IPS-NIHi11 (cell line): ENCODE measurements around the gene CTSF.
"Not testable (repeated sequence)": the region's sequence is repeated elsewhere in the genome, so short reads cannot be mapped to it uniquely, and the experiment has no call there.

ENCODE experiments used
- DNase-seq: peaks from one replicate; pipeline ENCODE4 v3.0.0; 2012; ENCODE audit warnings: mixed read lengths, low spot score

CTSF gene

DNA sequence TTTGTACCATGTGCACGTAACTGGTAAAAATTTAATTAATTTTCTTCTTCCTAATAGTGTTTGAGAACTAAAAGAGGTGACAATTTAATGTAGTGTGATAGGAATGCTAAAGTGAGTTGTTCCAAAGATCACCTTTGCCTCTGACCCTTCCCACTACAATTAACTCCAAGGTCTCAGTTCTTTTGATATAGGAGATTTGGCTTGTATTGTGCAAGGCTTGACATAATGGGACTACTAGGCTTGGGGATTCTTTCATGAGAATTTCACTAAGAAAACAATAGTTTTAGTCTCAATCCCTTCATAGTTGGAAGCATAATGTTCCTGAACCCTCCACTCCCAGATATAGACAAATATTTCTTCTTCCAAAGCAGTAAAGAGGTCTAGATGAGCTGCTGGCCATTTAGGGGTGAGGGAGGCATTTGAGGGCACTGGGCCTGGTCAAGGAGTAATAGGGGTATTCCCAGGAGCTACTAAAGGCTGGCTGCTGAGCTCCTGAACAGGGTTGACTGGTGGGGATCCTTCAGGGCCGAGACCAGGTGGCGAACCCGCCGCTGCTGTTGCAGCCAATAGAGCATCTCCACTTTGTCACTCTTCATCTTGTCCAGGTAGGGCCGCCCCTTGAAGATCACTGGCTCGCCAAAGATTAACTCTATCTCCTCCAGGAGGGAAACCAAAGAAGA lies 21.7 kb upstream of the CTSF start:
- no peak for DNase-seq

DNA sequence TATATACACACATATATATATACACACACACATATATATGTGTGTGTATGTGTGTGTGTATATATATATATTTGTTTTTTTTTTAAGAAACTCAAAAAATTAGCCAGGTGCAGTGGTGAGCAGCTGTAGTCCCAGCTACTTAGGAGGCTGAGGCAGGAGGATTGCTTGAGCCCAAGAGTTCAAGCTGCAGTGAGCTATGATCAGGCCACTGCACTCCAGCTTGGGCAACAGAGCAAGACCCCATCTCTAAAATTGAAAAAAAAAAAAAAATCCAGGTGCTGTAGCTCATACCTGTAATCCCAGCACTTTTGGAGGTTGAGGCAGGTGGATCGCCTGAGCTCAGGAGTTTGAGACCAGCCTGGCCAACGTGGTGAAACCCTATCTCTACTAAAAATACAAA lies 20.9 kb upstream of the CTSF start:
- DNase-seq: not testable (repeated sequence)

DNA sequence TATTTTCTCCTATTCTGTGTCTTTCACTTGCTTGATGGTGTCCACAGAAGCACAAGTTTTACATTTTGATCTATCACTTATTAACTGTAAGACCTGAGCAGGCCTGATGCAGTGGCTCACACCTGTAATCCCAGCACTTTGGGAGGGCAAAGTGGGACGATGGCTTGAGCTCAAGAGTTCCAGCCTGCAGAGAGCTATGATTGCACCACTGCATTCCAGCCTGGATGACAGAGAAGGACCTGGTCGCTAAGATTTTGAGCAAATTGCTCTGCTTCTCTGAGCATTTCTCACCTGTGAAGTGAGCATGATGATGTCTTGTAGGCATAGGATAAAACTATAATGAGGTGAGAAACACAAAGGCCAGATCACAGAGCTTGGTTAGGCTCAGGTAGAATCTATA lies 17.7 kb upstream of the CTSF start:
- no peak for DNase-seq

DNA sequence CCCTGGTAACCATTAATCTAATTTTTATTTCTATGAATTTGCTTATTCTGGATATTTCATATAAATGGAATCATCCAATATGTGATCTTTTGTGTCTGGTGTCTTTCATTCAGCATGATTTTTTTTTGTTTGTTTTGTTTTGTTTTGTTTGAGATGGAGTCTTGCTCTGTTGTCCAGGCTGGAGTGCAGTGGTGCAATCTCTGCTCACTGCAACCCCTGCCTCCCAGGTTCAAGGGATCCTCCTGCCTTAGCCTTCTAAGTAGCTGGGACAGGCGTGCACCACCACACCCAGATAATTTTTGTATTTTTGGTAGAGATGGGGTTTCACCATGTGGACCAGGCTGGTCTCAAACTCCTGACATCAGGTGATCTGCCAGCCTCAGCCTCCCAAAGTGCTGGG lies 17.0 kb upstream of the CTSF start:
- DNase-seq: not testable (repeated sequence)

DNA sequence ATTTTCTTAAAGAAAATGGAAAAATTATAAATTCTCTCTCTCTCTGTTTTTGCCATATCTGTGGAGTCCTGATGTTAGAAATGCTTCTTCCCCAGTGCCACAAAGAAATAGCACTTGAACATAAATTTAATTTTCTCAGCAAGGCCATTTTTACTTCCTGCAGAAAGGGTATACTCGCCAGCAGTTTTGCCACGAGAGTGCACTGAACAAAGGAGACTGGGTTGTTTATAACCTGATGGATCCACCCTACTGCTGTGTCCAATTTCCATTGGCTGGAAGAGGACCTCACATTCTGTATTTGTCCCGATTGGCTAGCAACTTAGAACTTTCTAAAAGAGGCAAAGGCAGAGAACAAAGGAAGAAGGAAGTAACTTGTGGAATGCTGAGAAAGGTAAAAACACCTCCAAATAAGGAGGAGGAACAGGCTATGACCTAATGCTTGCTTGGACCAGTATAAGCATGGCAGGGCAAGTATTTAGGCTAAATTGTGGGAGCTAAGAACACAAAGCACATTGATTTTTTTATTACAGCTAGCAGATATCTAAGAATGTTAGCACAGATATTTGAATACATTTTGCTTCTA lies 14.2 kb upstream of the CTSF start:
- DNase-seq: not testable (repeated sequence)

DNA sequence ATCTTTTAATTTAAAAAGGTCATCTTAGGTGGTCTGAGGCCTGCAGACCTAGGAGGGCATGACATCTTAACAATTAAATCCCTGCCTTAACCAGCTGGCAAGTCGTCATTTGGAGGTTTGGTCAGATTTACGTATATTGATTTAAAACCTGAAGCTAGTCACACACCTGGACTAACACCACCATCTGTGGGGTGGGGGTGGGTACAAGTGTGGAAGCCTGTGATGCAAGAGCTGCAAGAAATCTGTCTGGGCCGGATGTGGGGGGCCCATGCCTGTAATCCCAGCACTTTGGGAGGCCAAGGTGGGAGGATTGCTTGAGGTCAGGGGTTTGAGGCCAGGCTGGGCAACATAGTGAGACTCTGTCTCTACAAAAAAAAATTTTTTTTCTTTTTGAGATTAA lies 12.9 kb upstream of the CTSF start:
- DNase-seq: no peak

DNA sequence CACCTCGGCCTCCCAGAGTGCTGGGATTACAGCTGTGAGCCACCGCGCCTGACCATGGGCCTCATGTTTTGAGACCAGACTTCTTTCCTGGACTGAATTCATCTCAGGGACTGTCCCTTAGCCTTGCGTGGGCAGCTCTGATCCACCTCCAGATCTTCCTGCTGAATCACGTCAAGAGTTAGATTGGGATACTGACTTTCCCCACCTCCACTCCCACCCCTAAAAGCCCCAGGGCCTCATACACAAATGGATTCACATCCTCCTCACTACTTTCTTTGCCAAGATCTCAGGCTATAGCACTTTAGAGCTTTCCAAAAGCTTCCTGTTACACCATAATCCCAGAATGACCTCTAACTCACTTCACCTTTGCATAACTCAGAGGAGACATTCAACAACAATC lies 12.4 kb upstream of the CTSF start:
- DNase-seq: no peak

DNA sequence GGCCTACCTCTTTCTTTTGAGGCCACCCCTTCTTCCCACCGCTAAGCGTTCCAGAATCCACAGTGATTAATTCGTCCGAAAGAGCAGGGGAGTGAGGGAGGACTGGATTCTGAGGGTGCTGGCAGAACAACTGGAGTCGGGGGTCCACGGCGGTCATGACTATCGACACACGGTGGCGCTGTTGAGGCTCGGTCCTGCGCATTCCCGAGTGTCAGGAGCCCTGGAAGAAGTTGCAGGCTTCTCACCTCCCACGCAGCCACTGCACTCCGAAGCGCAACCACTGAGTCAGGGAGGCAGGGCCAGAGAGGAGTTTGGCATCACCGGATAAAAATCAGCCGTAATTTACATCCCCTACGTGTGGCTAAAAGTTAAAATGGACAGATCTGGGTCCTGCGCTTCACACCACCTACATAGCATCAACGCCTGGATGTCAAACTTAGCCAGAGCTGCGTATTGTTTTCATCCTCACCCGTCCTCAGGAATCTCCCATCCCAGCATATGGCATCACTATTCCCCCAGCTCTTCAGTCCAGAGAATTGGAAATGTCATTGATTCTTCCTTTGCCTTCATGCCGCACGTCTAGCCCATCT lies 10.7 kb upstream of the CTSF start:
- DNase-seq: peak; percentile 92

DNA sequence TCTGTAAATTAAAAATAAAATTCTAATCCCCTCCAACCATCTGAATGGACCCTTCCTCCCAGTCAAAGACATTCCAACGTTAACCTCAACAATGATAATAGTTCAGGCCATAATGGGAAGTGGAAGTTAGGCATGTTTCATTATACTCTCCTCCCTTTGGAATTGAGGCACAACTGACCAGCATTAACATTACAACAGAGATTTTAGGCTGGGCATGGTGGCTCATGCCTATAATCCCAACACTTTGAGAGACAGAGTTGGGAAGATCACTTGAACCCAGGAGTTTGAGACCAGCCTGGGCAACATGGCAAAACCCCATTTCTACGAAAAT lies 2.4 kb upstream of the CTSF start:
- no peak for DNase-seq

DNA sequence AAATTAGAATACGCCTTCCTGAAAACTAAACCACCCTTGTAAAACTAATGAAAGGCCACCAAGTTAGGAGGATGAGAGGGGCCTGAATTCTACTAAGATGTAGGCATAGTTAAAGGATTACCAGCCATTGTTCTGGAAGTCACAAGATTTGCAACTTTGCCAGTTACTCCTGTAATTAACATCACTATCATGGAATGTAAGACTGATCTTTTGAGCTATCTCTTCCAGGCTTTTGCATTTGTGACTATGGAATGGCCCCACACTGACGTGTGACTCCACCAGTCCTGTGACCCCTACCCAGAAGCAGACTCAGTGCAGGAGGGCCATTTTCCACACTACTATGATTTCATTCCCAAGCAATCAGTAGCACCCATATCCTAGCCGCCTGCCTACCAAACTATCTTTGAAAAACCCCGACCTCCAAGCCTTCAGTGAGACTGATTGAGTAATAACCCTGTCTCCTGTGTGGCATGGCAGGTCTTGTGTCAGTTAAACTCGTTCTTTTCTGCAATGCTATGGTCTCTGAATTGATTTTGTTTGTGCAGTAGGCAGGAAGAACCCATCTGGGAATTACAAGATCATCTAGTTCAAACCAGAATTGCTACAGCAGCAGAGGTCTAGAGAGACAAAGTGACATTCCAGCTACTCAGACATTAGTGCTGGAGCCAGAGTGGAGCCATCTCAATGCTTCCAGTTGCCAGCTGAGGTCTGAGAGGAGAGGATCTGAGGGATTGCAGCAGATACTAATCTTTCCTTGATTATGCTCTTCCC lies 1.9 kb upstream of the CTSF start:
- DNase-seq: peak; percentile 32

DNA sequence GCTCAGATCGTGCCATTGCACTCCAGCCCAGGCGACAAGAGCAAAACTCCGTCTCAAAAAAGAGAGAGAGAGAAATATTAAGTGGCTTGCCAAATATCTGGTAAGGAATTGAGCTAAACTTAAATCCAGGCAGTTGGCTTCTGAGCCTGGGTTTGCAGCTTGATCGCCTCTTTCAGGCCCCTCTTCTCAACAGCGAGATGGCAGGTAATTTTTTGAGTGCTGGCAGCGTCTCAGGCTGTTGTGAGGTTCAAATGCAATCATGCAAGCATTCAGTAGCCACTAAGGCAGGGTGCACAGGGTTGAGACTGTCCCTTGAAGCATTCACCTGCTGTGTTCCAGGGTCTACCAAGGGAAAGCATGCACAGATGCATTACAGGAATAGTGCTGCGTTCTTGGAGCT lies 670 bp upstream of the CTSF start:
- DNase-seq: no peak

DNA sequence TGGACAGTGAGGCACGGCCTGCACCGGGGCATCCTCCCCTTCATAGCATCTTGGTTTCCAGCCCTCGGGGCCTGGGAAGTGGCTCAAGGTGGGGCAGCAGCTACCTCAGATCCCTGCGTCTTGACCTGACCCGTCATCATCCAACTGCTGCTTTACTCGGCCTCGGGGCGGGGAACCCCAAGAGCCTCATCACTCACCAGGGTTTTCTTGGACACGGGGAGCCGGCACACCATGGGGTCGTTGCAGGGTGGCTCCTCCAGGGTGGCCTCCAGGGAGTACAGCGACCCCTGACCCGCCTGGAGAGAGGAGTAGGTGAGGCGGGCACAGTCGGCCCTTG lies 651 bp downstream of the CTSF start:
- DNase-seq: peak; percentile 10

DNA sequence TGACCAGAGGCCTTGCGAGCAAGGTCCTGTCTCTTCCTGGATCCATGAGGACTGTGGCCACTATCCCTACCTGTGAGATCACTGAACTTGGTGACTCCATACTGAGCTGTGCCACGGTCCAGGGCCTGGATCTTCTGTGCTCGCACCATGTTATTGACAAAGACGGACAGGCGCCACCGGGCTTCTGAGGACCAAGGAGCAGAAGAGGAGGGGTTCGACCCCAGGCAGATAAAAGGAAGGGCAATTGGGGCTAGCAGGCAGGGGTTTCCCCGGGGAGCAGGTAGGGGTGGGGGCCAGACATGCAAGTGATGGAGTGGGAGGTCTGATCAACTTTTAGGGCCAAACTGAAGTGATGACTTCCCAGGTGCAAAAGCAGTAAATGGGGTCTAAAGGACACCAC lies 2.2 kb downstream of the CTSF start:
- no peak for DNase-seq

DNA sequence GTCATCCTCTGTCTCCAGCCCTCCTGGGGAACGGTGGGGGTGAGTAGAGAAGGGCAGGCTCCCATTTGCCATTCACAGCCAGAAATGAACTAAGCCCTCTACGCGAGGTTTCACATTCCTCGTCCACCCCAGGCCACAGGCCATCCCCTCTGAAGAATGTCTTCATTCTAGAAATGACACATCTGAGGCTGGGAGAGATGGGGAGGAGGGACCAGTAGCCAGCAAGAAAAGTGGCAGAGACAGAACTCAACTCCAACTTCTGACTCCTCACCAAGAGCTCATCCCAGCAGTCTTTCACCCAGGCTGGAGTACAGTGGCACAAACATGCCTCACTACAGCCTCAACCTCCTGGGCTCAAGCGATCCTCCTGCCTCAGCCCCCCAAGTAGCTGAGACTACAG lies 3.4 kb downstream of the CTSF start:
- DNase-seq: no peak

DNA sequence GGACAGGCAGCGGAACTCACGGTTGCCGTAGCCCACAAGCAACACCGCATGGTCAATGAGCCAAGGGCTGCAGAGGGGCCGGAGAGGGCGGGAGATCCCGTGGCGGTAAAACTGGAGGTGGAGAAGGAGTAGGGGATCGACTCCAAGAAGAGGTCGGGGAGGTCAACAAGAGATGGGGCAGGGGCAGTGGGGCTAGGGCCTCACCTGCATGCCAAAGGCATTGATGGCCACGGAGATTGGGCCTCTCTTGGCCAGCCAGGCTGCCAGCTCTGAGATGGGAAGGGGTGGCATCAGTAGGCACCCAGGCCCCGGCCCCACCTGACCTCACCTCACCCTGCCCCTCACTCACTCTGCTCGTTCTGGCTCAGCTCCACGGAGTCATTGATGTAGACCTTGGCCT lies 3.9 kb downstream of the CTSF start:
- DNase-seq: peak; percentile 7

DNA sequence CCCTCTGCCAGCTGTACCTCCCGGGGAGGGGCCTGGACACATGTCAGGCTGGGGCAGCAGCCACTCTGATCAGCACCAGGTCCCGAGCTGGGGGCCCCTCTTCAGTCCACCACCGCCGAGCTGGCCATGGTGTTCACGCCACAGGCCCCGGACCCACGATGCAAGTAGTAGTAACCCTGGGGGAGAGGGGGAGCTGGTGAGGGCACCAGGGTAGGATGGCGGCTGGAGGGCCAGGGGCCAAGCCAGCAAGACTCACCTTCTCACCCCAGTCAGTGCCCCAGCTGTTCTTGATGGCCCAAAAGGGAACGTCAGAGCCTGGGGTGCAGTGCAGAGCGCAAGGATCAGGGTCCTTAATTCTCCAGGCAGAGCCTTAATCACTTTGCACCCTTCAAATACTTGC lies 4.6 kb downstream of the CTSF start:
- DNase-seq: peak; percentile 8

DNA sequence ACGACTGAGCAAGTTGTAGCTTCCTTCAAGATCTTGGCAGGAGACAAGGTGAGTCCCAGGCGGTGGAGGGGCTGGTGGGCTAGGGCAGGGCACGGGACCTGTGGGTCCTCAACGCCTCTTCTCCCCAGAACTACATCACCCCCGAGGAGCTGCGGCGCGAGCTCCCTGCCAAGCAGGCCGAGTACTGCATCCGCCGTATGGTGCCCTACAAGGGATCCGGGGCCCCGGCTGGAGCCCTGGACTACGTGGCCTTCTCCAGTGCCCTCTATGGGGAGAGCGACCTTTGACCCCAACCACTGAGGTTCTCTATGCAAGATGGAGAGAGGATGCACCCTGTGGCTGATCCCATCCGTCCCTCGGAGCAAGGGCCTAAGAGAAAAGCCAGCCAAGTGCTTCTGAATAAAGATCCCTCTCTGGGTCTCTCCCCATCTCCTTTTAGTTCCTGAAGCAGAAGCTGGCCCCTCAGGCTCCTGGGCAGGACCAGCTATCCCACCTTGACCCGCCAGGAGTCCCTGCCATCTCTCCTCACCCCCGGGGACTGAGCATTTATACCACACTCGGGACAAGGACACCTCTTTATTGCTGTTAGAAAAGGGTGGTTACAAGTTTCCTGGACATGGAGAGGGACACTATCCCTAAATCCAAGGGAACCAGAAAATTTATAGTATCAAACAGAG lies 5.4 kb downstream of the CTSF start:
- peak; percentile 10 for DNase-seq

DNA sequence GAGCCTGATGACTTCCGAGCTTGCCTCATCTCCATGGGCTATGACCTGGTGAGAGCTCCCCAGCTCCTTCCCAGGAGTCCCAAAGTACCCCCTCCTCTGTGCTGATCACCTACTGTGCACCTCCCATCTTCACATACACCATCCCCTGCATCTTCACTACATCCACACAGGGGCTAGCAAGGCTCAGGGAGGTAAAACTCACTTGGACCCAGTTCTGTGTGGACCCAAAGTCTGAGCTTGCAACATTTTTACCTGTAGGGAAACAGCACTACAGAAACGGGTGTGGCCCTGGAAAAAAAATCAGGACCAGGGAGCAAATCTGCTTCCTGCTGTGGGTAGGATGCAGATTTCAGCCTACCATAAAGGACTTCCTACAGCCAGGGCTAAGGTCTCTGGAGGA lies 6.1 kb downstream of the CTSF start:
- no peak for DNase-seq

DNA sequence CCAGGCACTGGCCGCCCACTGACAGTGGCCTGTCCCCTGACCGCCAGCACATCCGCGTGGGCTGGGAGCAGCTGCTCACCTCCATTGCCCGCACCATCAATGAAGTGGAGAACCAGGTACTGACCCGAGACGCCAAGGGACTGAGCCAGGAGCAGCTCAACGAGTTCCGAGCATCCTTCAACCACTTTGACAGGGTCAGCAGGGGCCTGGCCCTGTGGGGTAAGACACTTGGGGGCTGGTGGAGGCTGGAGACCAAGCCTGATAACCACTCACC lies 6.5 kb downstream of the CTSF start:
- DNase-seq: no peak

DNA sequence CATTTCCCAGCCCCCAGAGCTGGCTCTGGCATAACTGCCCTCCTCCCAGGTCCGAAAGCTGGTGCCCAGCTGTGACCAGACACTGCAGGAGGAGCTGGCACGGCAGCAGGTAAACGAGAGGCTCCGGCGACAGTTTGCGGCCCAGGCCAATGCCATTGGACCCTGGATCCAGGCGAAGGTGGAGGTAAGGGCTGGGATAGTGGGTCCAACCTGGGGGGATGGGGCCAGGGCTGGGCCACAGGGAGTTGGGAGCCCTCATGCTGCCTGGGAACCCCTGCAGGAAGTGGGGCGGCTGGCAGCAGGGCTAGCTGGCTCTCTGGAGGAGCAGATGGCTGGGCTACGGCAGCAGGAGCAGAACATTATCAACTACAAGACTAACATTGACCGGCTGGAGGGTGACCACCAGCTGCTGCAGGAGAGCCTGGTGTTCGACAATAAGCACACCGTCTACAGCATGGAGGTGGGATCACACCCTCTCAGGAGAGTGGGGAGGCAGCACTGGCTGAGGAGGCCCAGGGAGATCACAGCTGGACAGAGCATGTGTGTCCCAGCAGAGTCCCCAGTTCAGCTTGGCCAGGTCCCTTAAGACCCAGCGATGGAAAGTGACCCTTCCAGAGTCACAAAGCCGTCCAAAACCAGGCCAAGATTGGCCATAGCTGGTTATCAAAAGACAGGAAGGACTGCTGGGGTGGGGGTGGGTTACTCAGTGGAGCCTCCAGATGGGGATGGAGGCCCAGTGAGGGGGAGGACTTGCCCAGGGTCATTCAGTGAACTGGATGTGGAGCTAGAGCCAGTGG lies 7.0 kb downstream of the CTSF start:
- DNase-seq: no peak

DNA sequence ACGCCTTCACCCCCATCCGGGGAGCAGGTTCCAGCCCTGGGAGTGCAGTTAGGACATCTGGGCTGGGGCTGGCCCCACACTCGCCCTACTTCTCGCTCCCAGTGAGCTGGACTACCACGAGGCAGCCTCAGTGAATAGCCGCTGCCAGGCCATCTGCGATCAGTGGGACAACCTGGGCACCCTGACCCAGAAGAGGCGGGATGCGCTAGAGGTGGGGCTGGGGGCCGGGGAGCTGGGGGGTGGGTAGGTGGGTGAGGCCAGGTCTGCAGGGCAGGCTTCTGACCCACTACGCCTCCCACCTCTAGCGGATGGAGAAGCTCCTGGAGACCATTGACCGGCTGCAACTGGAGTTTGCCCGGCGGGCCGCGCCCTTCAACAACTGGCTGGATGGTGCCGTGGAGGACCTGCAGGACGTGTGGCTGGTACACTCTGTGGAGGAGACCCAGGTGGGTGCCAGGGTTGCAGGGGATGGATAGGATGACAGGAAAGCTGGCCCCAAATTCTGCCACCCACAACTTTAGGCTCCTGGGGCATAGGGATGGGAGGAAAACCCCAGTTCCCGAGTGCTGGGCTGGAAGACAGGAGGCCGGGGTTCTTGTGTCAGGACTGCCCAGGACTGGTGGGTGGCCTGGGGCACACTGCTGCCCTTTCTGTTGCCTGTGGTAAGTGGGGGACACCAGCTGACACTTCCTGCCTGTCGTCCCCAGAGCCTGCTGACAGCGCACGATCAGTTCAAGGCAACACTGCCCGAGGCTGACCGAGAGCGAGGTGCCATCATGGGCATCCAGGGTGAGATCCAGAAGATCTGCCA lies 8.3 kb downstream of the CTSF start:
- no peak for DNase-seq
